Mesendoderm (in vitro differentiated cells): ENCODE results near the gene GPR4.

Experiments used
- DNase-seq: peaks from one replicate; pipeline ENCODE4 v3.0.0; 2013
- H2AK5ac ChIP-seq: 2 replicates; pipeline ENCODE4 v1.6.1; 2013; ENCODE audit warnings: low read length, inconsistent platforms
- H2BK120ac ChIP-seq: 2 replicates; pipeline ENCODE4 v1.6.1; 2013; ENCODE audit warnings: low read depth, mild to moderate bottlenecking, low read length, moderate library complexity, mixed read lengths
- H2BK15ac ChIP-seq: replicated peaks from 2 replicates; pipeline ENCODE4 v1.6.1; 2013; ENCODE audit warnings: low read depth, mild to moderate bottlenecking, moderate library complexity
- H2BK5ac ChIP-seq: 2 replicates; pipeline ENCODE4 v1.6.1; 2013; ENCODE audit warnings: low read length, inconsistent platforms
- H3K18ac ChIP-seq: 2 replicates; pipeline ENCODE4 v1.6.1; 2013; ENCODE audit warnings: mild to moderate bottlenecking, low read length, mixed read lengths
- H3K23ac ChIP-seq: one replicate; pipeline ENCODE4 v1.6.1; 2013; ENCODE audit warnings: low read length
- H3K27ac ChIP-seq: 2 replicates; pipeline ENCODE4 v1.5.1; 2013; ENCODE audit warnings: low read depth, mild to moderate bottlenecking, inconsistent platforms, low read length, moderate library complexity
- H3K27me3 ChIP-seq: 2 replicates; pipeline ENCODE4 v1.6.1; 2013; ENCODE audit warnings: low read length, control low read depth, mild to moderate bottlenecking, inconsistent platforms; ENCODE audit not compliant: insufficient read depth, poor library complexity
- H3K36me3 ChIP-seq: 2 replicates; pipeline ENCODE4 v1.6.1; 2013; ENCODE audit warnings: low read length, inconsistent platforms; ENCODE audit not compliant: control insufficient read depth, insufficient read depth
- H3K4ac ChIP-seq: one replicate; pipeline ENCODE4 v1.6.1; 2013; ENCODE audit warnings: low read depth, mild to moderate bottlenecking, low read length, moderate library complexity
- H3K4me1 ChIP-seq: 2 replicates; pipeline ENCODE4 v1.6.1; 2013; ENCODE audit warnings: low read depth, low read length, inconsistent platforms; ENCODE audit not compliant: control insufficient read depth
- H3K4me2 ChIP-seq: 2 replicates; pipeline ENCODE4 v1.6.1; 2013; ENCODE audit warnings: low read length
- H3K4me3 ChIP-seq: 2 replicates; pipeline ENCODE4 v1.5.1; 2013; ENCODE audit warnings: mild to moderate bottlenecking, low read length
- H3K56ac ChIP-seq: one replicate; pipeline ENCODE4 v1.6.1; 2013; ENCODE audit warnings: low read length
- H3K79me1 ChIP-seq: 2 replicates; pipeline ENCODE4 v1.6.1; 2013; ENCODE audit warnings: low read length, inconsistent platforms
- H3K79me2 ChIP-seq: 2 replicates; pipeline ENCODE4 v1.6.1; 2013; ENCODE audit warnings: mild to moderate bottlenecking, low read length; ENCODE audit not compliant: control insufficient read depth, insufficient read depth
- H3K9ac ChIP-seq: 2 replicates; pipeline ENCODE4 v1.6.1; 2013; ENCODE audit warnings: low read length, inconsistent platforms
- H4K5ac ChIP-seq: one replicate; pipeline ENCODE4 v1.6.1; 2013; ENCODE audit warnings: low read length
- H4K8ac ChIP-seq: one replicate; pipeline ENCODE4 v1.6.1; 2013; ENCODE audit warnings: low read depth, mild to moderate bottlenecking, control low read depth, low read length, moderate library complexity
- WGBS: extraction: QIAGEN DNeasy Blood & Tissue Kit; methylation state at CpG from one replicate; pipeline ENCODE4 v1.1.7; 2013; ENCODE audit warnings: low lambda C conversion rate, missing lambda C conversion rate; ENCODE audit not compliant: insufficient coverage; ENCODE audit errors: extremely low coverage; 5-methylcytosine and 5-hydroxymethylcytosine counted together

GPR4 gene

GRCh38 chr19:45589768-45590167 lies 12.2 kb downstream of the GPR4 start:
- no peaks in the 10 kb centered on the region for H3K36me3 ChIP-seq
- no peak overlapping the region for H3K4me3 ChIP-seq
- no peaks in the 10 kb centered on the region for H3K4me1 ChIP-seq
- no peak overlapping the region for H3K23ac ChIP-seq
- H2BK5ac ChIP-seq = no peak overlapping the region
- no peak overlapping the region for H3K4me2 ChIP-seq
- H4K5ac ChIP-seq = no peak overlapping the region
- H3K9ac ChIP-seq = no peak overlapping the region
- no peak overlapping the region for H2BK15ac ChIP-seq
- no peak overlapping the region for H3K18ac ChIP-seq
- H3K27me3 ChIP-seq = no peaks in the 10 kb centered on the region
- no peak overlapping the region for H2BK120ac ChIP-seq
- H3K56ac ChIP-seq = no peak overlapping the region
- no peak overlapping the region for H3K4ac ChIP-seq
- H3K27ac ChIP-seq = no peak overlapping the region
- H2AK5ac ChIP-seq = no peak overlapping the region
- no peaks in the 10 kb centered on the region for H3K79me2 ChIP-seq
- H3K79me1 ChIP-seq = no peaks in the 10 kb centered on the region
- no CpG with 5 or more reads among the region's 4 CpGs for WGBS
- no peak overlapping the region for H4K8ac ChIP-seq
- no peak for DNase-seq

DNA sequence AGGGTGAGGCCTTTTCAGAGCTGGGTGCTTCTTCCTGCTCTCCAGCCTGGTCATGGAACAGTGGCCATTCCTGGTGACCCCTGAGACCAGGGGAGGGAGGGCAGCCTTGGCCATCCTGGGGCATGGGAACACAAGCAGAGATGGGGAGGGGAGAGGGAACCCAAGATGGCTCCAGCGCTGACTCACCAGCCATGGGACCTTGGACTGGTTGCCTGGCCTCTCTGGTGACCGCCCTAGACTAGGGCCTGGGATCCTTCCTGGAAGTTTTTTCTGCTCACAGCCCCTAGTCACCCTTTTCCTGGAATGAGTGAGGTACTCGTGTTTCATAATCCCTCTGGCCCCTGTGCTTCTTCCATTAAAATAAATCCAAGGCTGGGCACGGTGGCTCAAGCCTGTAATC lies 14.1 kb downstream of the GPR4 start:
- Histone ChIP-seq H3K4me2 (no peak overlapping the region), H3K4me3 (no peak overlapping the region), H3K18ac (no peak overlapping the region), H3K79me2 (no peaks in the 10 kb centered on the region), H4K8ac (no peak overlapping the region), H3K4me1 (no peaks in the 10 kb centered on the region), H2AK5ac (no peak overlapping the region), H3K9ac (no peak overlapping the region), H3K27me3 (no peaks in the 10 kb centered on the region), H3K27ac (no peak overlapping the region), H3K23ac (no peak overlapping the region), H3K56ac (no peak overlapping the region), H3K36me3 (no peaks in the 10 kb centered on the region), H2BK120ac (no peak overlapping the region), H3K4ac (no peak overlapping the region), H2BK15ac (no peak overlapping the region), H3K79me1 (peaks cover 2% of the 10 kb centered on the region), H2BK5ac (no peak overlapping the region), H4K5ac (no peak overlapping the region)
- WGBS = no CpG with 5 or more reads among the region's 4 CpGs
- DNase-seq = no peak

GRCh38 chr19:45585158-45585577 lies 16.8 kb downstream of the GPR4 start:
- Histone ChIP-seq H3K4me2 (peak overlapping the region; percentile 70), H3K4me1 (no peaks in the 10 kb centered on the region), H3K36me3 (no peaks in the 10 kb centered on the region), H3K27ac (no peak overlapping the region), H3K79me1 (peaks cover 2% of the 10 kb centered on the region), H3K9ac (peak overlapping the region; percentile 61), H2BK15ac (no peak overlapping the region), H4K8ac (no peak overlapping the region), H3K79me2 (no peaks in the 10 kb centered on the region), H3K18ac (no peak overlapping the region), H3K23ac (no peak overlapping the region), H3K4me3 (peak overlapping the region; percentile 24), H3K4ac (no peak overlapping the region), H2BK120ac (no peak overlapping the region), H4K5ac (peak overlapping the region; percentile 1), H3K56ac (peak overlapping the region; percentile 73), H2AK5ac (peak overlapping the region; percentile 12), H2BK5ac (no peak overlapping the region), H3K27me3 (no peaks in the 10 kb centered on the region)
- no CpG with 5 or more reads among the region's 7 CpGs for WGBS
- DNase-seq = no peak

DNA sequence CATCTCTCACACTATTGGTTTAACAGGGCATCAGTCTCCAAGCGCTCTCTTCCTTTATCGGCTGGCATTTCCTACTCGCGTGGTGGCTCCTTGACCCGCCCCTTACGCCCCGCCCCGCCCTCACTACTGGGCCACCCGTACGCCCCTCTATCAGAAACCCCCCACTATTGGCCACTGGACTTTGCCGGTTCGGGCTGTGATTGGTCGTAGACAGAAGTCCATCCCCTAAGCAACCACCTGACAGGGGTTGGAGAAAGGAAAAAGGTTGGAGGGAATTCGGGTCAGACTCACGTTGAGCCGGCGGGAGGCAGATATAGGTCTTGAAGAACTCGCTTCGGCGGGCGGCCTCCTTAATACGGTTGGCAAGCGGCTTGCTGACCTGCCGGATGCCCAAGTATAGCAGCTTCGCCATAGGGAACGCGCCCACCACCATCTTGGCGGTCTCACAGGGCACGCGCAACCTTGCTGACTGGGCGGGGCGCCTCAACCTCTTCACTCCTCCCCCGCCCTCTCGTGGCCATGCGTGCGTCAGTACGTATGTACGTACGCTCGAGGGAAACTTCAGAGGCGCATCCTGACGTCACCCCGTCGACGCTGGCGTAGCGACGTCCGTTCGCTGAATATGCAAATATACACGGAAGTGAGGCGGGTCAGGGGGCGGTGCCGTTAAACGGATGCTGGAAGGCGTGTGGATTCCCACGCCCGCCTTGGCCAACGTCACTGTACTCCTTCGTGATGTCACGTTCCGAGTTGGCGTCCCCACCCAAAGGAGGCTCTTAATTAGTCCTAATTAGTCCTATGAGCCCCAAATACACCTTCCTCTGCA lies 17.5 kb downstream of the GPR4 start, which contains the start of gene OPA3:
OPA3 (minus strand) TSS at position 471 of the 826 bp plus-strand sequence; CDS start at position 433, 38 bp downstream.
- Histone ChIP-seq H3K9ac (peak within 1 kb of the TSS; percentile 89), H2BK5ac (peak within 1 kb of the TSS; percentile 54), H4K8ac (peak within 1 kb of the TSS; percentile 88), H2AK5ac (peak within 1 kb of the TSS; percentile 12), H3K18ac (peak within 1 kb of the TSS; percentile 87), H3K79me1 (peaks cover 2% of the 10 kb centered on the region), H3K79me2 (no peaks in the 10 kb centered on the region), H3K27me3 (no peaks in the 10 kb centered on the region), H3K27ac (peak within 1 kb of the TSS; percentile 79), H4K5ac (peak within 1 kb of the TSS; percentile 77), H3K23ac (no peak within 1 kb of the TSS), H3K4me2 (peak within 1 kb of the TSS; percentile 94), H3K4ac (peak within 1 kb of the TSS; percentile 95), H3K4me3 (peak within 1 kb of the TSS; percentile 70), H2BK120ac (no peak within 1 kb of the TSS), H3K4me1 (no peaks in the 10 kb centered on the region), H3K56ac (peak within 1 kb of the TSS; percentile 96), H3K36me3 (no peaks in the 10 kb centered on the region), H2BK15ac (no peak within 1 kb of the TSS)
- no CpG with 5 or more reads among the region's 63 CpGs for WGBS
- peak; percentile 100 for DNase-seq

DNA sequence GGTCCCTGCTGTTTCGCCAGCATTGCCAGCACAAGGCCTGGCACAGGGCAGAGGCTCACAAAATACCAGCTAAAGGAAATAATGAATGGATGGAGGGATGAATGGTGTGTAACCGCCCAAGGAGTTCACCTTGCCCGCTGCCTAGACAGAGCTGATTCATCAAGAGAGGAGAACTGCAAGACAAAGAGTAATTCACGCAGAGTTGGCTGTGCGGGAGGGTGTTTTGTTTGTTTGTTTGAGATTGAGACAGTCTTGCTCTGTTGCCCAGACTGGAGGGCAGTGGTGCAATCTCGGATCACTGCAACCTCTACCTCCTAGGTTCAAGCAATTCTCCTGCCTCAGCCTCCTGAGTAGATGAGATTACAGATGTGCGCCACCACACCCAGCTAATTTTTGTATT lies 20.4 kb downstream of the GPR4 start:
- Histone ChIP-seq H3K36me3 (no peaks in the 10 kb centered on the region), H2BK120ac (no peak overlapping the region), H3K4me1 (no peaks in the 10 kb centered on the region), H4K8ac (no peak overlapping the region), H3K56ac (no peak overlapping the region), H3K23ac (no peak overlapping the region), H4K5ac (no peak overlapping the region), H3K79me2 (no peaks in the 10 kb centered on the region), H3K18ac (no peak overlapping the region), H3K27me3 (no peaks in the 10 kb centered on the region), H2AK5ac (no peak overlapping the region), H2BK15ac (no peak overlapping the region), H3K4ac (no peak overlapping the region), H2BK5ac (no peak overlapping the region), H3K4me3 (no peak overlapping the region), H3K79me1 (peaks cover 2% of the 10 kb centered on the region), H3K4me2 (no peak overlapping the region), H3K9ac (no peak overlapping the region), H3K27ac (no peak overlapping the region)
- no CpG with 5 or more reads among the region's 7 CpGs for WGBS
- DNase-seq = no peak
